ENCODE measurements around the gene PTCH2.
A peak's percentile ranks its signal among the peaks of the same experiment; 100 is the strongest.

The PTCH2 gene

GRCh38 chr1:44820328-44821239 is 22.5 kb downstream of the PTCH2 start:
- TF ChIP-seq, protein P1, sequence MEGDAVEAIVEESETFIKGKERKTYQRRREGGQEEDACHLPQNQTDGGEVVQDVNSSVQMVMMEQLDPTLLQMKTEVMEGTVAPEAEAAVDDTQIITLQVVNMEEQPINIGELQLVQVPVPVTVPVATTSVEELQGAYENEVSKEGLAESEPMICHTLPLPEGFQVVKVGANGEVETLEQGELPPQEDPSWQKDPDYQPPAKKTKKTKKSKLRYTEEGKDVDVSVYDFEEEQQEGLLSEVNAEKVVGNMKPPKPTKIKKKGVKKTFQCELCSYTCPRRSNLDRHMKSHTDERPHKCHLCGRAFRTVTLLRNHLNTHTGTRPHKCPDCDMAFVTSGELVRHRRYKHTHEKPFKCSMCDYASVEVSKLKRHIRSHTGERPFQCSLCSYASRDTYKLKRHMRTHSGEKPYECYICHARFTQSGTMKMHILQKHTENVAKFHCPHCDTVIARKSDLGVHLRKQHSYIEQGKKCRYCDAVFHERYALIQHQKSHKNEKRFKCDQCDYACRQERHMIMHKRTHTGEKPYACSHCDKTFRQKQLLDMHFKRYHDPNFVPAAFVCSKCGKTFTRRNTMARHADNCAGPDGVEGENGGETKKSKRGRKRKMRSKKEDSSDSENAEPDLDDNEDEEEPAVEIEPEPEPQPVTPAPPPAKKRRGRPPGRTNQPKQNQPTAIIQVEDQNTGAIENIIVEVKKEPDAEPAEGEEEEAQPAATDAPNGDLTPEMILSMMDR (IDR thresholded peaks at IDR 0.05): no peak

GRCh38 chr1:44819608-44820327 is 23.3 kb downstream of the PTCH2 start:
- TF ChIP-seq, protein P1 (IDR thresholded peaks at IDR 0.05): no peak

DNA sequence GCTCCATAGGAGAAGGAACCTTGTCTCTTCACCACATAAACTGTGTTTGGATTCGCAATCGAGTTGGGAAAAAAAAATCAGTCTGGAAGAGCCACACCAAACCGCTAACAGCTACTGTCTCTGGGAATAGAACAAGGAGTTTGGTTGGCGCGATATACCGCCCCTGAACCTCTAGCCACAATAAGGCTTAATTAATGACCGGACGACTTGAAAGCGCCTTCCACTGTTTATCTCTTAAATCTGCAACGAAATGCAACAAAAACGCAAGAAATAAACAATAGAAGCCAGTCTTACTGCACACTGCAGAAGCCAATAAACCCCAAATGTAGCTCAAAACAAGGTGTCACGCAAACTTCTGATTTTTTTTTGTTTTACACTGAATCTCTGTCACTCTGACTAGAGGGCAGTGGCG is 23.9 kb downstream of the PTCH2 start:
- TF ChIP-seq, protein P1 (IDR thresholded peaks at IDR 0.05): peak; percentile 12; the same call in 1 of the 2 replicates

- TF ChIP-seq, protein P1 (IDR thresholded peaks at IDR 0.05): no peak
Observed at GRCh38 chr1:44817771-44818495, 25.1 kb downstream of the PTCH2 start.

GRCh38 chr1:44817307-44817706 is 25.7 kb downstream of the PTCH2 start:
- TF ChIP-seq, protein P1 (IDR thresholded peaks at IDR 0.05): no peak

DNA sequence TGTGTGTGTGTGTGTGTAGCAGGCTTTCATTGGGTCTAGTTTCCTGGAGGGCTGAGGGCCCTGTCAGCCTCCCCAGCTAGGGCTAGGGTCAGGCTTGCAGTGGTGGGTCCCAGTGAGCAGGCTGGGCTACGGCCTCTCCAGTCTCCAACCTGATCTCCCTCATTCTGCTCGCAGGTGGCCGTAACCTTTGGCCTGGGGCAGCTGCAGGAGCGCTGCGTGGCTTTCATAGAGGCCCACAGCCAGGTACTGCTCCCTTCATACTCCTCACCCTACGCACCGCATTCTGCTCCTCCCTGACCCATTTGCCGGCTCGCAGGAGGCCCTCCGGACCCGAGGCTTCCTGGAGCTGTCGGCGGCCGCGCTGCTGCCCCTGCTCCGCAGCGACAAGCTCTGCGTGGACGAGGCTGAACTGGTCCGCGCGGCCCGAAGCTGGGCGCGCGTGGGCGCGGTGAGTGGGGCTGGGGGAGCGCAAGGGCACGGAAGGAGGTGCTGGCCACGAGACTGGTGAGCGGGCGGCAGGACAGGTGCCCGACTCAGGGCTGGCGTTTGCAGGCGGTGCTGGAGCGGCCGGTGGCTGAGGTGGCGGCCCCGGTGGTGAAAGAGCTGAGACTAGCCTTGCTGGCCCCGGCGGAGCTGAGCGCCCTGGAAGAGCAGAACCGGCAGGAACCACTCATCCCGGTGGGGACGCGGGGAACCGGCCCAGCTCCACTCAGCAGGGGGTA is 30.1 kb downstream of the PTCH2 start:
- TF ChIP-seq, protein P1 (IDR thresholded peaks at IDR 0.05): no peak

GRCh38 chr1:44811234-44811633 is 31.8 kb downstream of the PTCH2 start:
- TF ChIP-seq, protein P1 (IDR thresholded peaks at IDR 0.05): no peak
